ENCODE data around the gene ZNF365.

DNA sequence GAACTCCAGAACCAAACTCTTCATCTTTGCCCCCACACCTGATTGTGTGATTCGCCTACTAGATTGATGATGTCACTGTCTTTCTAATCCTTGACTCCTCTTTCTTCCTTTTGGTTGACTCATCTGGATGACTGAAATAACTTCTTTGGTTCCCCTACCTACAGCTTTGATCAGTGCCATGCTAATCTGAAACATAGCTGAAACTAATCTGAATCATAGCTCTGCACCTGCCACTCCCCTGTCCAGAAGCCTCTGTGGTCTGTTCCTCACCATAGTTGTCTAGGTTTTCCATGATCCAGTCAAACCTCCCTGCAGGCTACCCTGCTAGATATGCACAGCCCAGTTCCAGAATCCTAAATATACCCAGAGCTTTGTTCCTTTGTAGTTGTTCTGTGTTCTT lies 51.9 kb downstream of the ZNF365 start:
- TF ChIP-seq POLR2AphosphoS5 (IDR thresholded peaks at IDR 0.05) (no peak), POLR2A (IDR thresholded peaks at IDR 0.05) (no peak)
- TF ChIP-seq, protein P1, sequence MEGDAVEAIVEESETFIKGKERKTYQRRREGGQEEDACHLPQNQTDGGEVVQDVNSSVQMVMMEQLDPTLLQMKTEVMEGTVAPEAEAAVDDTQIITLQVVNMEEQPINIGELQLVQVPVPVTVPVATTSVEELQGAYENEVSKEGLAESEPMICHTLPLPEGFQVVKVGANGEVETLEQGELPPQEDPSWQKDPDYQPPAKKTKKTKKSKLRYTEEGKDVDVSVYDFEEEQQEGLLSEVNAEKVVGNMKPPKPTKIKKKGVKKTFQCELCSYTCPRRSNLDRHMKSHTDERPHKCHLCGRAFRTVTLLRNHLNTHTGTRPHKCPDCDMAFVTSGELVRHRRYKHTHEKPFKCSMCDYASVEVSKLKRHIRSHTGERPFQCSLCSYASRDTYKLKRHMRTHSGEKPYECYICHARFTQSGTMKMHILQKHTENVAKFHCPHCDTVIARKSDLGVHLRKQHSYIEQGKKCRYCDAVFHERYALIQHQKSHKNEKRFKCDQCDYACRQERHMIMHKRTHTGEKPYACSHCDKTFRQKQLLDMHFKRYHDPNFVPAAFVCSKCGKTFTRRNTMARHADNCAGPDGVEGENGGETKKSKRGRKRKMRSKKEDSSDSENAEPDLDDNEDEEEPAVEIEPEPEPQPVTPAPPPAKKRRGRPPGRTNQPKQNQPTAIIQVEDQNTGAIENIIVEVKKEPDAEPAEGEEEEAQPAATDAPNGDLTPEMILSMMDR (IDR thresholded peaks at IDR 0.05), result no peak

Data from gastroesophageal sphincter (tissue), 3 donors.